ENCODE measurements around the gene CYTH3. TPM values are rescaled to one million over a fixed set of nuclear protein-coding genes. Genes with fewer than 3 reads are reported as not detected.

Gene CYTH3
- total and polyA plus RNA-seq, 2 of the 8 experiments (the other 6 are each of a cell fraction or from before 2014, with no cell fraction given), result 10.3 to 11.9 TPM

GRCh38 chr7:6256677-6257535, 15.5 kb downstream of the CYTH3 start:
- H3K9me3 ChIP-seq (ENCODE audit: insufficient read depth in 2 of 2, low read depth in 1 of 2, low read length in 1 of 2), result no peaks in the 10 kb centered on the region
- H2BK20ac ChIP-seq (ENCODE audit: low read length), result no peak overlapping the region
- no peak overlapping the region for H2AK5ac ChIP-seq (ENCODE audit: low read depth, low read length)
- H4K20me1 ChIP-seq (replicated peaks in 1 of 2; ENCODE audit: control insufficient read depth in 1 of 2, insufficient read depth in 2 of 2, low read length in 2 of 2), result peaks cover 0 to 2% of the 10 kb centered on the region in 2 experiments
- DNase-seq (ENCODE audit: low read depth in 1 of 2, low spot score in 2 of 2), result peak in 1 of 2 experiments; percentile 35
- H2BK5ac ChIP-seq (ENCODE audit: low read depth, low read length), result no peak overlapping the region
- H2BK15ac ChIP-seq (ENCODE audit: low read length), result no peak overlapping the region
- no peak overlapping the region for H2BK120ac ChIP-seq (replicated peaks; ENCODE audit: low read depth, low read length)
- H3K56ac ChIP-seq (replicated peaks; ENCODE audit: insufficient read length, low read depth, low read length), result no peak overlapping the region
- no peak overlapping the region for H3K18ac ChIP-seq (ENCODE audit: extremely low read depth, low read length)
- H3K4me3 ChIP-seq (ENCODE audit: extremely low read depth in 1 of 4, insufficient read depth in 2 of 4, low read depth in 3 of 4, low read length in 4 of 4), result no peak overlapping the region
- H3K36me3 ChIP-seq (ENCODE audit: control insufficient read depth in 2 of 4, insufficient read depth in 4 of 4, low read length in 3 of 4), result no peaks in the 10 kb centered on the region
- no peak overlapping the region for H4K5ac ChIP-seq (ENCODE audit: insufficient read length, low read depth, low read length)
- H3K79me2 ChIP-seq (ENCODE audit: control insufficient read depth in 1 of 2, insufficient read depth in 2 of 2, low read length in 2 of 2), result peaks cover 0 to 17% of the 10 kb centered on the region in 2 experiments; a peak in 2 of 4 replicates
- no peak overlapping the region for H3K27ac ChIP-seq (ENCODE audit: low read depth, low read length)
- no peak overlapping the region for H3K23ac ChIP-seq (ENCODE audit: insufficient read length)
- H3K23me2 ChIP-seq (ENCODE audit: low read depth, low read length), result no peaks in the 10 kb centered on the region
- H2BK12ac ChIP-seq (ENCODE audit: low read depth, low read length), result no peak overlapping the region
- no peak overlapping the region for H3K9ac ChIP-seq (replicated peaks in 1 of 4; ENCODE audit: extremely low read depth in 1 of 4, low read depth in 3 of 4, low read length in 3 of 4)
- no peak overlapping the region for H3K4me2 ChIP-seq (ENCODE audit: insufficient read depth in 1 of 2, low read depth in 2 of 2, low read length in 2 of 2)
- H3K14ac ChIP-seq (ENCODE audit: insufficient read length), result no peak overlapping the region
- no peaks in the 10 kb centered on the region for H3K27me3 ChIP-seq (replicated peaks in 1 of 4; ENCODE audit: control insufficient read depth in 3 of 4, extremely low read depth in 1 of 4, insufficient read depth in 3 of 4, low read length in 3 of 4)
- no peak for FAIRE-seq
- TF ChIP-seq RFX5 (IDR thresholded peaks at IDR 0.05; ENCODE audit: borderline replicate concordance, low read depth, low read length), result no peak
- TF ChIP-seq TEAD4 (IDR thresholded peaks at IDR 0.05; ENCODE audit: low read depth, low read length), result no peak
- TF ChIP-seq SUZ12 (IDR thresholded peaks at IDR 0.05; ENCODE audit: low read length), result no peak
- no peak for TF ChIP-seq SIRT6 (IDR thresholded peaks at IDR 0.05; ENCODE audit: low read length)
- no peak for TF ChIP-seq SRF (IDR thresholded peaks at IDR 0.05; ENCODE audit: low read depth, low read length)
- no peak overlapping the region for H3K4ac ChIP-seq (replicated peaks; ENCODE audit: insufficient read length, low read depth, low read length)
- no peak overlapping the region for H2AFZ ChIP-seq (ENCODE audit: low read length)
- H3K79me1 ChIP-seq (ENCODE audit: low read depth, low read length), result no peaks in the 10 kb centered on the region
- H4K8ac ChIP-seq (ENCODE audit: extremely low read depth, insufficient read depth, low read length), result no peak overlapping the region
- ChIA-PET POLR2A (ENCODE audit: partially characterized antibody) (interaction anchor here (2.5 kb wide), 1 partner anchor 9 kb away, joined by 6 read pairs; no protein-coding TSS in a partner anchor), CTCF (ENCODE audit: partially characterized antibody) (interaction anchor here (0.6 to 3.3 kb wide), 6 partner anchors 10 to 67 kb away, joined by 3 to 13 read pairs (median 3); no protein-coding TSS in a partner anchor)
- H4K91ac ChIP-seq (replicated peaks; ENCODE audit: insufficient read length, low read length), result no peak overlapping the region
- WGBS, 2 experiments (ENCODE audit: extremely low coverage in 1 of 2, insufficient coverage in 1 of 2, insufficient read length in 1 of 2, insufficient replicate concordance in 2 of 2, low coverage in 1 of 2, low lambda C conversion rate in 2 of 2, missing lambda C conversion rate in 1 of 2), result 90% methylated on average over 9 of the region's 9 CpGs; no CpG with 5 or more reads in 1 of the 2 experiments
- peaks cover 0 to 9% (median 2%) of the 10 kb centered on the region in 4 experiments; a peak in 3 of 7 replicates for H3K4me1 ChIP-seq (replicated peaks in 1 of 4; ENCODE audit: control insufficient read depth in 3 of 4, insufficient read depth in 4 of 4, low read length in 3 of 4)

Data from H1 (cell line).